Left lobe of liver (tissue), 2 donors: ENCODE data around the gene DDX21. TPM values are rescaled to one million over a fixed set of nuclear protein-coding genes. Genes with fewer than 3 reads are reported as not detected.
"Not testable (repeated sequence)": the region's sequence is repeated elsewhere in the genome, so short reads cannot be mapped to it uniquely, and the experiment has no call there.

ENCODE experiments used
- ATAC-seq: fragments of 200-7000 bp; cut with Tn5 transposase; one replicate; pipeline ENCODE4 v1.9.1; 2020; ENCODE audit warnings: mild to moderate bottlenecking, moderate library complexity
- DNase-seq: peaks from one replicate; pipeline ENCODE4 v3.0.0-alpha.2; 2020; ENCODE audit warnings: low spot score
- total RNA-seq: library from RNA; stranded (reverse); gene quantifications from one replicate; pipeline ENCODE4 v1.2.1, GENCODE V29; 2021
- donor health status: DM: no; HTN: no; CAD: no; lungs with moderate emphysema.
- donor health status: DM: no; HTN: yes; CAD: no.

Gene DDX21
- total RNA-seq: 14.0 TPM

DNA sequence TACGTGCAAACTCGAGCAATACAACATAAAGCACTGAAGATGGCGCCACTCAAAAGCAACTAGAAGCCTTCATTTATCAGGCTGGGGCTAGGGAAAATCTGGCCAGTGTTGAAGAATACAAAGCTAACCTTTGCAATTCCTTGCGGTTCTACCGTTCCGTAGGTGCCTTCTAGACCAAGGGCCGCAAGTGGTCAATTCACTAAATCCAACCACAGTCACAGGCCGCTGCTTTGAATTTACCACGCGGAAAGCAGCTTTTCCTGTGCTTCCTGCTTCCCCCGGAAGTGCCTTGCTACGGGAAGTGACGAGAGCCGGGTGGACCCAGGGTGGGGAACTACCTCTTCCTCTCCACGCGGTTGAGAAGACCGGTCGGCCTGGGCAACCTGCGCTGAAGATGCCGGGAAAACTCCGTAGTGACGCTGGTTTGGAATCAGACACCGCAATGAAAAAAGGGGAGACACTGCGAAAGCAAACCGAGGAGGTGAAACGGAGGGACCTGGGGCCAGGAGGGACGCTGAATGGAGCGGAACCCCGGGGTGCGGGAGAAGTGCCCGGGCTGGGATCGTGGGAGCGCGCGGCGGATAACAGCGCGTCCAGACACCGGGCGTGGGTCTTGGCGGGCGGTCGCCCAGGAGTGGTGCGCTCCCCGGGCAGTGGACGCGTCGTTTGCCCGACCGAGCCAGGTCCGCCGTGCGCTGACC is at the start of gene DDX21:
DDX21 (plus strand) TSS at position 339 of the 701 bp plus-strand sequence; CDS start at position 395, 56 bp downstream.
- ATAC-seq (peak; percentile 95), DNase-seq (peak; percentile 90)

- ATAC-seq: no peak
- DNase-seq: no peak
These were observed 31.4 kb upstream of the DDX21 start for GRCh38 chr10:68924593-68924992.

DNA sequence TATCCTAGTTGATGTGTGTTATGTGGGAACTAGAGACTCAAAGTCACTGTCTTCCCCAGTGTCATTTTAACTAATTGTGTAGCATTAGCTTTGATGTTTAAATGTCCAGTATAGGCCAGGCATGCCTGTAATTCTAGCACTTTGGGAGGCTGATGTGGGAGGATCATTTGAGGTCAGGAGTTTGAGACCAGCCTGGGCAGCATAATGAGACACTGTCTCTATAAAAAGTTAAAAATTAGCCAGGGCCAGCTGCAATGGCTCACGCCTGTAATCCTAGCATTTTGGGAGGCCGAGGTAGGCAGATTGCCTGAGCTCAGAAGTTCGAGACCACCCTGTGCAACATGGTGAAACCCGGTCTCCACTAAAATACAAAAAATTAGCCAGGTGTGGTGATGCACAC is 30.5 kb upstream of the DDX21 start:
- ATAC-seq (no peak), DNase-seq (no peak)

GRCh38 chr10:68929157-68929556 is 26.8 kb upstream of the DDX21 start:
- not testable (repeated sequence) for DNase-seq, ATAC-seq

DNA sequence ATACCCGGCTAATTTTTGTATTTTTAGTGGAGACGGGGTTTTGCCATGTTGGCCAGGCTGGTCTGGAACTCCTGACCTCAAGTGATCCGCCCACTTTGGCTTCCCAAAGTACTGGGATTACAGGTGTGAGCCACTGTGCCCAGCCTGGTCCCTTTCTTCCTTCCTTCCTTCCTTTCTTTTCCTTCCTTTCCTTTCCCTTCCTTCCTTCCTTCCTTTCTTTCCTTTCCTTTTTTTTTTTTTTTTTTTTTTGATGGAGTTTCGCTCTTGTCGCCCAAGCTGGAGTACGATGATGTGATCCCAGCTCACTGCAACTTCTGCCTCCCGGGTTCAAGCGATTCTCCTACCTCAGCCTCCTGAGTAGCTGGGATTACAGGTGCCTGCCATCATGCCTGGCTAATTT is 26.1 kb upstream of the DDX21 start:
- DNase-seq, ATAC-seq: not testable (repeated sequence)

- ATAC-seq: peak; percentile 53
- DNase-seq: not testable (repeated sequence)
These were observed 23.1 kb upstream of the DDX21 start for GRCh38 chr10:68932860-68933259.

GRCh38 chr10:68934994-68935393 is 21.0 kb upstream of the DDX21 start:
- DNase-seq (no peak), ATAC-seq (no peak)

DNA sequence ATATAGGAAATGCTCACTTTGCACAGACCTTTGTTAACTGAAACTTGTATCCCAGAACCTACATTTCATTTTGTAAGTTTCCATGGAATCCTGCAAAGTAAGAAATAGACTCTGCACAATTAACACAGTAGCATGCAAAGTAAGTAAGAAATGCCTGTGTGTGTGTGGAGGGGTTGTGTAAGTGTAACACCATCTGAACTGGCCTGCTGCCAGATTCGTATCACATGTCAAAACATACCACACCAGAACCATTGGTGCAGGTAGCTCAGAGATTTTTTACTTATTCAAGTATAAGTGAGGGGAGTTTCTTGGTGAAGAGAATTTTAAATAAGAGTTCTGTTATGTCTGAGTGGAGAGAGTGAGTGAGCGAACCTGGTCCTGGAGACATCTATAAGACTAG is 17.9 kb upstream of the DDX21 start:
- DNase-seq (peak; percentile 57), ATAC-seq (peak; percentile 75)

DNA sequence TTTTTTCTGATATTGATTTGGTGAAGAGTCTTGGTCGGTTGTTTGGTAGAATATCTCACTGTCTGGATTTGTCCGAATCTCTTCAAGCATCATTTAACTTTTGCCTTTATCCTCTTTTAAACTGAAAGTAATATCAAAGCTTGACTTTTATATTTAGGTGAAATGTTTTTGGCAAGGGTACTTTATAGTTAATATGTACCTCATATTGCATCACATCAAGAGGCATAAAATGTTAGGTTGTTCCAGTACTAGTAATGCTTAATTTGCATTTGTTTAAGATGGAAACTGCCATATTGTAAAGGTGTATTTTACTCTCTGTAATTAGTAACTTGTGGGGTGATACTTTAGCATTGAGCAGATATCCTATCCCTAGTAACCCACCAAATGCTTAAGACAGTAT is 17.1 kb upstream of the DDX21 start:
- DNase-seq (no peak), ATAC-seq (peak; percentile 77)

GRCh38 chr10:68940917-68941316 is 15.1 kb upstream of the DDX21 start:
- DNase-seq, ATAC-seq: not testable (repeated sequence)

- ATAC-seq: no peak
- DNase-seq: no peak
These were observed 5.4 kb upstream of the DDX21 start for GRCh38 chr10:68950598-68950997.

- ATAC-seq (no peak), DNase-seq (no peak)
These were observed 1.1 kb upstream of the DDX21 start for GRCh38 chr10:68954904-68955303.

DNA sequence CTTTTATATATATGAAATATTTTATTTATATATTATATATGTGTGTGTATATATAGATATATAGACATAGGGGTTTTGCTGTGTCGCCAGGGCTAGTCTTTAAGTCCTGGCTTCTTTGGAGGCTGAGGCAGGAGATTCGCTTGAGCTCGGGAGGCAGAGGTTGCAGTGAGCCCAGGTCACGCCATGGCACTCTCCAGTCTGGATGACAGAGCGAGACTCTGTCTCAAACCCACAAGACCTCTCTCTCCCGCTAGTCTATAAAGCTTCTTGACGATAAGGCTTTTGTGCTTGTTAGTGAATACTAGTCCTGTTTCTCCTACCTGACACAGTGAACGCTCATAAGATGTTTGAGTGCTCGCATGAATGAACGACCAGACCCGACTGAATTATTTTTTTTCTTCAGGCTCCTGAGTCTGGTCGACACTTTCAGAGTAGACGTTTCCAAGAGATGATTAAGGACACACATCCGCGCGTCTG is 577 bp upstream of the DDX21 start:
- ATAC-seq (no peak), DNase-seq (no peak)

GRCh38 chr10:68957284-68957615 is 1.3 kb downstream of the DDX21 start:
- ATAC-seq (no peak), DNase-seq (no peak)

DNA sequence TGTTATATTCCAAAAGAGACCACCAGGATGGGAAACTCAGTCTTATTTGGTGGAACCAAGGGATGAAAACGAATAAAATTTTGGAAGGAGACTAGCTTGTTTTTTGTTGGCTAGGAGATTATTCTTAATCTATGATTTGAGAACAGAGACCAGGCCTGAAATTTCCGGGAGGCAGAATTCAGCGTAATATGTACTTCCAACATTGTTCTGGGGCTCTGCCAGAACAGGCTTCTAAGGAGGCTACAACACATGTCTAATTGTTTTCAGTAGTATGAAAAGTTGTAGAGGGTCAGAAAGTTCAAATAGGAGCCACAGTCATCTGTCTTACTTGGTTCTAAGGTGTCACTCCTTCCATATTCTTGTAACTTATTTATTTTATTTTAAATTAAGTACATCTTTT is 1.7 kb downstream of the DDX21 start:
- ATAC-seq: no peak
- no peak for DNase-seq

DNA sequence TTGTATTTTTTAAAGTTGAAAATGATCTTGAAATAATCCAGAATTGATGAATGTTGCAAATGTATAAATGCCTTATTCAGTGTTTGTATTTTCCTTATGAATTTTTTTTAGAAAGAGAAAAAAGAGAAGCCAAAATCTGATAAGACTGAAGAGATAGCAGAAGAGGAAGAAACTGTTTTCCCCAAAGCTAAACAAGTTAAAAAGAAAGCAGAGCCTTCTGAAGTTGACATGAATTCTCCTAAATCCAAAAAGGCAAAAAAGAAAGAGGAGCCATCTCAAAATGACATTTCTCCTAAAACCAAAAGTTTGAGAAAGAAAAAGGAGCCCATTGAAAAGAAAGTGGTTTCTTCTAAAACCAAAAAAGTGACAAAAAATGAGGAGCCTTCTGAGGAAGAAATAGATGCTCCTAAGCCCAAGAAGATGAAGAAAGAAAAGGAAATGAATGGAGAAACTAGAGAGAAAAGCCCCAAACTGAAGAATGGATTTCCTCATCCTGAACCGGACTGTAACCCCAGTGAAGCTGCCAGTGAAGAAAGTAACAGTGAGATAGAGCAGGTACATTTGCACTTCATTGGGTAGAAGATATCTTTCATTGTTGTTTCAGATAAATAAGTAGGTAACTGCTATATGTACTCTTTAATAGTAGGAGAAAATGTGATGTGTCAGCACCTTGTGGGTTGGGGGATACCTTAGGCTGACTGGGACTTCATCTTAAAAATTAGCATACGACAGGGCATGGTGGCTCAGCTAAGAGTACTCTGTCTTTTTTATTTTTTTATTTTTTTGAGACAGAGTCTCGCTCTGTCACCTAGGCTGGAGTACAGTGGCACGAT is 3.9 kb downstream of the DDX21 start:
- DNase-seq (no peak), ATAC-seq (no peak)

- DNase-seq (no peak), ATAC-seq (no peak)
These were observed 7.2 kb downstream of the DDX21 start for GRCh38 chr10:68963151-68963550.

DNA sequence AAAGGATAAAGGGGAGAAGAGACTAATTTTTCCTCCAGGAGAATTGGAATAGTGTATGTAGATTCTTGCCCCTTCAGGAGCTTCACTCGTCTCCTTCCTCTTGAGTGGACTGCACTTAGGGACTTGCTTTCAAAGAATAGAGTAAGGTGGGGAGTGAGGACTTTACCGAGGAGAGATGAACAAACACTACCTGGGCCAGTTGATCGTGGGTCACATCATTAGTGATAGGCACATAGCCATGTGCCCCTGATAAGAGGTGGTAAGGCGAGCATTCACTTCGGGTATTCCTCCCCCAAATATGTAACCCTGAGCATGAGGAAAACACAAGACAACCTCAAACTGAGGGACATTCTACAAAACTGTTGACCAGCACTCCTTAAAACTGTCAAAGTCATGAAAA is 18.0 kb downstream of the DDX21 start:
- ATAC-seq (no peak), DNase-seq (no peak)

- not testable (repeated sequence) for DNase-seq, ATAC-seq
These were observed 20.0 kb downstream of the DDX21 start for GRCh38 chr10:68975936-68976473.

DNA sequence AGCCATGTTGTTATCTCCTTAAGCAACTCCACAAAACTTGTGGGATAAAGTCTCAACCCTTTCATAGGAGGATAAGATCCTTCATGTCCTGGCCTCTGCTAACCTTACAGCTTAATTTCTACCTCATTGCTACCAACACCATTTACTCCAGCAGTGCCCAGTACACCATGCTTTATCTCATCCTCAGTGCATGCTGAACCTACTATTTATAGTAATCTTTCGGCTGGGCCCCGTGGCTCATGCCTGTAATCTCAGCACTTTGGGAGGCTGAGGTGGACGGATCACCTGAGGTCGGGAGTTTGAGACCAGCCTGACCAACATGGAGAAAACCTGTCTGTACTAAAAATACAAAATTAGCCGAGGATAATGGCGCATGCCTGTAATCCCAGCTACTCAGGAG is 23.8 kb downstream of the DDX21 start:
- not testable (repeated sequence) for ATAC-seq, DNase-seq

- ATAC-seq (no peak), DNase-seq (no peak)
These were observed 25.1 kb downstream of the DDX21 start for GRCh38 chr10:68981074-68981473.

- DNase-seq (no peak), ATAC-seq (no peak)
These were observed 26.4 kb downstream of the DDX21 start for GRCh38 chr10:68982389-68982788.
